Activated CD4-positive, CD25-positive, alpha-beta regulatory T cell treated with anti-CD3 and anti-CD28 coated beads, Interleukin-2, amount 50 U/mL, for 24 hours (primary cell): ENCODE results near the gene CCDC188.

Experiments
- ATAC-seq, 2 donors: fragments of 150-1000 bp; cut with Tn5 transposase; one replicate each; pipeline ENCODE4 v1.10.0; 2021; ENCODE audit warnings: mild to moderate bottlenecking in 1 of 2, moderate library complexity in 1 of 2

CCDC188 gene

GRCh38 chr22:20102203-20102780, 48.6 kb downstream of the CCDC188 start:
- no peak for ATAC-seq

- ATAC-seq, result no peak
Observed at GRCh38 chr22:20101638-20102037, 49.2 kb downstream of the CCDC188 start.

- ATAC-seq, result no peak
Observed at GRCh38 chr22:20099099-20099711, 51.6 kb downstream of the CCDC188 start.
